ENCODE data around the gene OR7E24. TPM values are rescaled to one million over a fixed set of nuclear protein-coding genes. Genes with fewer than 3 reads are reported as not detected.

The OR7E24 gene
- total and polyA plus RNA-seq, 4 experiments from 2014 or later, result not detected

GRCh38 chr19:9296336-9296735 lies 45.6 kb downstream of the OR7E24 start:
- no peak overlapping the region for H3K4me3 Mint-ChIP-seq
- no peak for DNase-seq
- ChIA-PET POLR2A (ENCODE audit: partially characterized antibody) (no interaction called here), CTCF (ENCODE audit: partially characterized antibody) (no interaction called here)
- H3K27ac Mint-ChIP-seq, result no peak overlapping the region
- Histone ChIP-seq H3K4me3 (ENCODE audit: low read length in 2 of 2) (peak overlapping the region in 1 of 2 donors; percentile 3), H3K9me3 (ENCODE audit: control insufficient read depth in 1 of 2, low read length in 2 of 2) (peaks cover 23 to 63% of the 10 kb centered on the region in 2 donors), H3K4me1 (ENCODE audit: insufficient read depth, low read length) (no peaks in the 10 kb centered on the region), H3K27ac (ENCODE audit: low read depth, low read length) (no peak overlapping the region), H3K36me3 (ENCODE audit: insufficient read depth, low read length) (peaks cover 36% of the 10 kb centered on the region), H3K27me3 (ENCODE audit: insufficient read depth, low read length) (no peaks in the 10 kb centered on the region)
- no peaks in the 10 kb centered on the region for H3K27me3 Mint-ChIP-seq
- H3K4me1 Mint-ChIP-seq, result no peaks in the 10 kb centered on the region
- peaks cover 0 to 96% (median 90%) of the 10 kb centered on the region in 8 donors for H3K9me3 Mint-ChIP-seq
- intact Hi-C loops (cut with micrococcal nuclease), result no loop called here
- peaks cover 75 to 85% of the 10 kb centered on the region in 2 donors for H3K36me3 Mint-ChIP-seq

Other genes with a start within 250 kb of the OR7E24 start
- not detected for gene MUC16, start 240.5 kb upstream of the OR7E24 start, total RNA-seq
- not detected for gene MUC16, start 240.5 kb upstream of the OR7E24 start, polyA plus RNA-seq
- not detected for gene OR1M1, start 163.9 kb upstream of the OR7E24 start, total RNA-seq
- gene OR1M1, start 163.9 kb upstream of the OR7E24 start, polyA plus RNA-seq, result not detected
- gene OR7G2, start 143.5 kb upstream of the OR7E24 start, total RNA-seq, result not detected
- gene OR7G2, start 143.5 kb upstream of the OR7E24 start, polyA plus RNA-seq, result not detected
- not detected for gene OR7G1, start 135.2 kb upstream of the OR7E24 start, total RNA-seq
- gene OR7G1, start 135.2 kb upstream of the OR7E24 start, polyA plus RNA-seq, result not detected
- not detected for gene OR7G3, start 124.0 kb upstream of the OR7E24 start, total RNA-seq
- gene OR7G3, start 124.0 kb upstream of the OR7E24 start, polyA plus RNA-seq, result not detected
- gene ZNF317, start 110.5 kb upstream of the OR7E24 start, total RNA-seq, result 10 to 100 TPM; 52.1 to 52.4 TPM
- 10 to 100 TPM; 25.1 to 49.4 TPM for gene ZNF317, start 110.5 kb upstream of the OR7E24 start, polyA plus RNA-seq
- not detected for gene OR7D2, start 72.0 kb upstream of the OR7E24 start, total RNA-seq
- gene OR7D2, start 72.0 kb upstream of the OR7E24 start, polyA plus RNA-seq, result under 1 TPM in 1 of 2 donors, not detected in 1; 0.15 TPM
- gene OR7D4, start 31.3 kb upstream of the OR7E24 start, total RNA-seq, result not detected
- gene OR7D4, start 31.3 kb upstream of the OR7E24 start, polyA plus RNA-seq, result not detected
- gene ZNF699, start 58.9 kb downstream of the OR7E24 start, total RNA-seq, result 10 to 100 TPM; 20.9 to 22.1 TPM
- gene ZNF699, start 58.9 kb downstream of the OR7E24 start, polyA plus RNA-seq, result 10 to 100 TPM; 10.9 to 11.1 TPM
- gene ZNF559, start 73.2 kb downstream of the OR7E24 start, total RNA-seq, result 10 to 100 TPM; 47.4 to 53.5 TPM
- 10 to 100 TPM; 30.1 to 38.5 TPM for gene ZNF559, start 73.2 kb downstream of the OR7E24 start, polyA plus RNA-seq
- 1 to 10 TPM; 1.7 to 3.6 TPM for gene ZNF177, start 112.1 kb downstream of the OR7E24 start, total RNA-seq
- gene ZNF177, start 112.1 kb downstream of the OR7E24 start, polyA plus RNA-seq, result under 1 TPM; 0.31 to 0.77 TPM
- 10 to 100 TPM; 73.4 to 76.4 TPM for gene ZNF266, start 184.6 kb downstream of the OR7E24 start, total RNA-seq
- 10 to 100 TPM; 13.4 to 17.4 TPM for gene ZNF266, start 184.6 kb downstream of the OR7E24 start, polyA plus RNA-seq
- gene ZNF560, start 247.7 kb downstream of the OR7E24 start, total RNA-seq, result not detected
- not detected for gene ZNF560, start 247.7 kb downstream of the OR7E24 start, polyA plus RNA-seq

Data from CD4-positive, alpha-beta memory T cell (primary cell).